GM12865 (cell line): Measurements from ENCODE around the gene MMP2.

ENCODE experiments used
- DNase-seq: peaks from one replicate; pipeline ENCODE4 v3.0.0; 2010; ENCODE audit warnings: low read depth
- H3K4me3 ChIP-seq: 2 replicates; pipeline ENCODE4 v1.5.1; 2011; ENCODE audit warnings: mild to moderate bottlenecking, low read depth, low read length, control low read depth
- TF ChIP-seq, protein P1 (sequence below): IDR thresholded peaks from 2 replicates; pipeline ENCODE4 v1.5.1; 2011; ENCODE audit warnings: low read length, control low read depth, low read depth, inconsistent platforms; ENCODE audit not compliant: insufficient read depth; ENCODE audit errors: missing control alignments

MMP2 gene

GRCh38 chr16:55482056-55482455 is 3.1 kb downstream of the MMP2 start:
- TF ChIP-seq, protein P1, sequence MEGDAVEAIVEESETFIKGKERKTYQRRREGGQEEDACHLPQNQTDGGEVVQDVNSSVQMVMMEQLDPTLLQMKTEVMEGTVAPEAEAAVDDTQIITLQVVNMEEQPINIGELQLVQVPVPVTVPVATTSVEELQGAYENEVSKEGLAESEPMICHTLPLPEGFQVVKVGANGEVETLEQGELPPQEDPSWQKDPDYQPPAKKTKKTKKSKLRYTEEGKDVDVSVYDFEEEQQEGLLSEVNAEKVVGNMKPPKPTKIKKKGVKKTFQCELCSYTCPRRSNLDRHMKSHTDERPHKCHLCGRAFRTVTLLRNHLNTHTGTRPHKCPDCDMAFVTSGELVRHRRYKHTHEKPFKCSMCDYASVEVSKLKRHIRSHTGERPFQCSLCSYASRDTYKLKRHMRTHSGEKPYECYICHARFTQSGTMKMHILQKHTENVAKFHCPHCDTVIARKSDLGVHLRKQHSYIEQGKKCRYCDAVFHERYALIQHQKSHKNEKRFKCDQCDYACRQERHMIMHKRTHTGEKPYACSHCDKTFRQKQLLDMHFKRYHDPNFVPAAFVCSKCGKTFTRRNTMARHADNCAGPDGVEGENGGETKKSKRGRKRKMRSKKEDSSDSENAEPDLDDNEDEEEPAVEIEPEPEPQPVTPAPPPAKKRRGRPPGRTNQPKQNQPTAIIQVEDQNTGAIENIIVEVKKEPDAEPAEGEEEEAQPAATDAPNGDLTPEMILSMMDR = no peak
- DNase-seq = no peak
- no peak overlapping the region for H3K4me3 ChIP-seq

DNA sequence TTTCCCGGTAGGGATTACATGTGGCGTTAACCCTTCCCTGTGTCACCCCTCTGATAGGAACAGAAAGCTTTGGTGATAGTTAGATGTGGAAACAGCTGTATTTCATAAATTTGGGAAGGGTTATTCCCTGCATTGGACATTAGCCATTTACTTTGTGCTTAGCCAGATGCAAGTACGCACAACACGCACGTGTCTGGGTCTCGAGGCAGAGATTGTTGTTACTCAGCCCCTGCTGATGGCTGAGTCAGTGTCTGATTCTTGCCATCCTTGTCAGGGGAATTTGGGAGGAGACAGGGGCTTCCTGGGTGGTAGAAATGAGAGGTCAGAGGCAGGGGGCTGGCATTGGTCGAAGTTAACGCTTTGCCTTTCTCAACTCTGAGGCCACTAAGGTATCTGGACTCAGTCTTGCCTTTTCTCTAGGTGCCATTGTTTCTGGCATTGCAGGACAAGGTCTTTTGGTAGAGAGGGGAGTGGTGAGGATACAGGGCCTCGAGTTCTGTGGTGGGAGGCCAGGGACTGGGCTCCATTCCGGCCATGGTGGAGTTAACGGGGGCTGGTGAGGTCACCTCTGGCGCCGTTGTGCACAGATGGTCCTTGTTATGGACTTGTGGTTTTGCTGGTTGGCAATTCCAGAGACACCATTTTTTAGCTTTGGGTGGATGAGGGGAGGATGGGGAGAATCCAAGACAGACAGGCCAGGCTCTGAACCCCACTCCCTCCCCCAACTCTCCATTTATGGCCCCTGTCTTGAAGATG is 8.2 kb downstream of the MMP2 start:
- DNase-seq = no peak
- no peak overlapping the region for H3K4me3 ChIP-seq
- TF ChIP-seq, protein P1 = no peak

- DNase-seq = no peak
- no peak overlapping the region for H3K4me3 ChIP-seq
- TF ChIP-seq, protein P1 = no peak
Measured at GRCh38 chr16:55488306-55488705, 9.3 kb downstream of the MMP2 start.

DNA sequence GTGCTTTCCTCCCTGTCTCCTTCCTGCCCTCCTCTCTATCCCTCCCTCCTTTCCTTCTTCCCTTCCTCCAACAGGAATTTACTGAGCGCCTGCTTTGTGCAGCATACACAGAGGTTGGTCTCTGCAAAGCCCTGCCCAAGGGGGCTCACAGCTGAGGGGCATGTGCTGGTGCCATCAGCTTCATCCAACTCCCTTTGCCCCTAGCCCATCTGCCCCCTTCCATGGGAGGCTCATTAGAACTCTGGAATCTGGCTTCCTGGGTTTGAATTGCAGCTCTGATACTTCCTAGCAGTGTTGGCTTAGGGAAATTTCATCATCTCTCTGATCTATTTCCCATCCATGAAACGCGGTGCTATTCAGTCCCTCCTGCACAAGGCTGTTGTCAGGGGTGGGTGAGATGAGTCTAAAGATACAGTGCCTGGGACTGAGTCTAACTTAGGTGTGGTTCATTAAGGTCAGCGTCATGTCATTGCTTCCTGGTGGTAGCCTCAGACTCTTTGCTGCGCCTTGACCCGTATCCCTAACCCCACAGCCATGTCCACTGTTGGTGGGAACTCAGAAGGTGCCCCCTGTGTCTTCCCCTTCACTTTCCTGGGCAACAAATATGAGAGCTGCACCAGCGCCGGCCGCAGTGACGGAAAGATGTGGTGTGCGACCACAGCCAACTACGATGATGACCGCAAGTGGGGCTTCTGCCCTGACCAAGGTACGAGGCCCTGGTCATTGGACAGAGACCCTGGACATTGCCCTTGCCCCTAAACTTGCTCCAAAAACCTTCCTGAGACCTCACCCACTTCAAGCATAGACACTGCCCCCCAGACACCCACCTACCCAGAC is 10.3 kb downstream of the MMP2 start:
- TF ChIP-seq, protein P1 = no peak
- H3K4me3 ChIP-seq = no peak overlapping the region
- DNase-seq = no peak

DNA sequence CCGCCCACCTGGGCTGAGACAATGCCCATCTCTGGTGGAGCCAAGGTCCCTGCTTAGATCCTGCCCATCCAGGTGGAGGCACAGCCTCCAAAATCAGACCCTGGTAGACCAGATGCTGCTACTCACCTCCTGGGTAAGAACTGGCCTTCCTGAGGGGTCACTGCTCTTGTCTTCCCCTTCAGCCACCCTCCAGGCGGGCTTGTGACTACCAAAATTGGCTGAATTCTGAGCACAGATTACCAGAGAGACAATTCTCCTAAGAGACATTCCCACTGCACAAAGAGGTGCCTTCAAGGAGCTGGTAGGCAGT is 10.9 kb downstream of the MMP2 start:
- no peak overlapping the region for H3K4me3 ChIP-seq
- DNase-seq = no peak
- TF ChIP-seq, protein P1 = no peak

DNA sequence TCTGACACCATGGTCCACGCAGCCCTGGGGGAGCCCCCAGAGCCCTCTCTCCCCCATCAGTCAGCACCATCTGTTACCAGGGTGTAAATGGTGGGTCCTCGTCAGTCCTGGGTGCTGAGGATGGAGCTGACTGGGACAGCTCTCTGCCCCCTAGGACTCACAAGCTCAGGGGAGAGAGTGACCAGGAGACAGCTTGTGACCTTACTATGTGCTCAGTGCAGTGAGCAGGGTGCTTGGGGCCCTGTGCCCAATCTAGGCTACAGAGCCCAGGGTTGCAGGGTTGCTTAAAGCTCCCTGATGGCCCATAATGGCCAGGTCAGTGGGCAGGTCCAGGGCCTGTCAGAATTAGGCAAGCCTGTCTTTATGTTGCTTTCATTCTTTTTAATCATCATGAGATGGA is 11.3 kb downstream of the MMP2 start:
- DNase-seq = no peak
- H3K4me3 ChIP-seq = no peak overlapping the region
- TF ChIP-seq, protein P1 = no peak
